ENCODE measurements around the gene PIP4K2C. TPM values are rescaled to one million over a fixed set of nuclear protein-coding genes. Genes with fewer than 3 reads are reported as not detected.
A peak's percentile ranks its signal among the peaks of the same experiment; 100 is the strongest.

PIP4K2C gene
- total and polyA plus RNA-seq, 8 donors, result 17.0 to 44.1 (median 21.8) TPM

- Histone ChIP-seq H3K9me3 (no peaks in the 10 kb centered on the region), H3K27me3 (peaks cover 66 to 100% of the 10 kb centered on the region in 2 donors), H3K36me3 (no peaks in the 10 kb centered on the region), H3K27ac (no peak overlapping the region), H3K4me3 (no peak overlapping the region), H3K4me1 (peaks cover 9 to 31% of the 10 kb centered on the region in 2 donors)
- no peak for DNase-seq
- intact Hi-C loops (cut with DNase I), result no loop called here
- ATAC-seq, result no peak
- TF ChIP-seq CTCF (IDR thresholded peaks at IDR 0.05), result no peak
These were observed 37.5 kb downstream of the PIP4K2C start for GRCh38 chr12:57628280-57629191.

GRCh38 chr12:57629897-57630471 lies 39.0 kb downstream of the PIP4K2C start:
- peaks cover 9 to 31% of the 10 kb centered on the region in 2 donors for H3K4me1 ChIP-seq
- H3K27ac ChIP-seq, result no peak overlapping the region
- ATAC-seq (no peak), DNase-seq (no peak)
- H3K36me3 ChIP-seq, result no peaks in the 10 kb centered on the region
- H3K4me3 ChIP-seq, result no peak overlapping the region
- no peak for TF ChIP-seq CTCF (IDR thresholded peaks at IDR 0.05)
- intact Hi-C loops (cut with DNase I), result no loop called here
- no peaks in the 10 kb centered on the region for H3K9me3 ChIP-seq
- H3K27me3 ChIP-seq, result peaks cover 66 to 99% of the 10 kb centered on the region in 2 donors

- H3K36me3 ChIP-seq, result no peaks in the 10 kb centered on the region
- DNase-seq (no peak), ATAC-seq (no peak)
- H3K4me3 ChIP-seq, result no peak overlapping the region
- peaks cover 9 to 31% of the 10 kb centered on the region in 2 donors for H3K4me1 ChIP-seq
- TF ChIP-seq CTCF (IDR thresholded peaks at IDR 0.05), result no peak
- no peaks in the 10 kb centered on the region for H3K9me3 ChIP-seq
- H3K27ac ChIP-seq, result no peak overlapping the region
- intact Hi-C loops (cut with DNase I), result no loop called here
- peaks cover 58 to 98% of the 10 kb centered on the region in 2 donors for H3K27me3 ChIP-seq
These were observed 40.0 kb downstream of the PIP4K2C start for GRCh38 chr12:57630891-57631433.

GRCh38 chr12:57631566-57632072 lies 40.6 kb downstream of the PIP4K2C start:
- intact Hi-C loops (cut with DNase I), result no loop called here
- peak overlapping the region in 1 of 2 donors; percentile 41 for H3K4me3 ChIP-seq
- no peaks in the 10 kb centered on the region for H3K9me3 ChIP-seq
- peaks cover 9 to 31% of the 10 kb centered on the region in 2 donors for H3K4me1 ChIP-seq
- no peaks in the 10 kb centered on the region for H3K36me3 ChIP-seq
- DNase-seq (no peak), ATAC-seq (no peak)
- peaks cover 52 to 98% of the 10 kb centered on the region in 2 donors for H3K27me3 ChIP-seq
- TF ChIP-seq CTCF (IDR thresholded peaks at IDR 0.05), result no peak
- no peak overlapping the region for H3K27ac ChIP-seq
